B cell (primary cell): Measurements from ENCODE around the gene TEC. TPM values are rescaled to one million over a fixed set of nuclear protein-coding genes. Genes with fewer than 3 reads are reported as not detected.

ENCODE experiments used
- ATAC-seq: fragments of 200-7000 bp; cut with Tn5 transposase; one replicate; pipeline ENCODE4 v1.10.0; 2021; ENCODE audit warnings: low read depth, mild to moderate bottlenecking, moderate number of reproducible peaks, moderate library complexity
- CTCF ChIA-PET: fragments of 350-600 bp; sonication (Branson Sonifier 250); formaldehyde crosslinking; loops from one replicate; lab custom pipeline; 2021; ENCODE audit warnings: antibody characterized with exemption, inconsistent platforms; lab: Charles Lee
- POLR2A ChIA-PET: fragments of 350-600 bp; sonication (Branson Sonifier 250); formaldehyde crosslinking; loops from one replicate; lab custom pipeline; 2021; ENCODE audit warnings: antibody characterized with exemption; lab: Charles Lee
- DNase-seq: peaks from one replicate; pipeline ENCODE4 v3.0.0; 2013
- H2AFZ ChIP-seq: 2 replicates; pipeline ENCODE4 v1.6.1; 2012; ENCODE audit warnings: mild to moderate bottlenecking, low read depth, low read length; ENCODE audit not compliant: insufficient read depth, poor library complexity, severe bottlenecking
- H3K27ac ChIP-seq, 2 donors: 1 replicate in 1 of 2; 2 replicates in 1 of 2; pipeline ENCODE4 v1.5.1; 2012 to 2013; ENCODE audit warnings: low read length in 2 of 2, mild to moderate bottlenecking in 2 of 2, moderate library complexity in 1 of 2
- H3K27me3 ChIP-seq, 4 experiments: fragments of 200-600 bp in 1 of 4; sonication (generic) in 1 of 4; replicated peaks in 1 of 4; 1 replicate in 2 of 4; 2 replicates in 2 of 4; pipeline versions ENCODE4 v1.6.1 to v1.7.0; 2013 to 2016; ENCODE audit warnings: low read length in 3 of 4, mild to moderate bottlenecking in 2 of 4, mixed read lengths in 1 of 4, moderate library complexity in 1 of 4; ENCODE audit not compliant: insufficient read depth in 4 of 4, control insufficient read depth in 3 of 4; ENCODE audit errors: control extremely low read depth in 1 of 4
- H3K36me3 ChIP-seq, 2 experiments: replicated peaks in 1 of 2; 1 replicate in 1 of 2; 2 replicates in 1 of 2; pipeline versions ENCODE4 v1.6.1 to v1.7.1; 2013; ENCODE audit warnings: low read length in 1 of 2; ENCODE audit not compliant: insufficient read depth in 2 of 2, control insufficient read depth in 1 of 2; ENCODE audit errors: control extremely low read depth in 1 of 2, extremely low read depth in 1 of 2
- H3K4me1 ChIP-seq, 2 donors: fragments of 200-600 bp in 1 of 2; sonication (generic) in 1 of 2; 1 replicate in 1 of 2; 2 replicates in 1 of 2; pipeline versions ENCODE4 v1.5.1 to v1.6.1; 2013 to 2017; ENCODE audit warnings: low read length in 2 of 2; ENCODE audit not compliant: control insufficient read depth in 2 of 2, insufficient read depth in 2 of 2
- H3K4me2 ChIP-seq: replicated peaks from 2 replicates; pipeline ENCODE3; 2012; ENCODE audit warnings: mild to moderate bottlenecking, low read depth, low read length; ENCODE audit not compliant: poor library complexity, severe bottlenecking
- H3K4me3 ChIP-seq, 5 experiments: fragments of 200-600 bp in 1 of 5; sonication (generic) in 1 of 5; 1 replicate in 3 of 5; 2 replicates in 2 of 5; pipeline versions ENCODE4 v1.5.1 to v1.7.0; 2011 to 2016; ENCODE audit warnings: low read length in 4 of 5, mild to moderate bottlenecking in 4 of 5, low read depth in 2 of 5, control low read depth in 1 of 5, moderate library complexity in 1 of 5; ENCODE audit not compliant: insufficient read depth in 1 of 5; ENCODE audit errors: control extremely low read depth in 1 of 5, extremely low read depth in 1 of 5
- H3K79me2 ChIP-seq: fragments of 200-600 bp; sonication (generic); one replicate; pipeline ENCODE4 v1.6.0; 2016; ENCODE audit warnings: low read length; ENCODE audit not compliant: control insufficient read depth, insufficient read depth
- H3K9ac ChIP-seq: fragments of 200-600 bp; sonication (generic); 2 replicates; pipeline ENCODE4 v1.6.1; 2017; ENCODE audit warnings: mild to moderate bottlenecking, low read length, moderate library complexity
- H3K9me3 ChIP-seq, 3 donors: one replicate each; pipeline versions ENCODE4 v1.6.1 to v1.7.1; 2013; ENCODE audit warnings: low read length in 2 of 3; ENCODE audit not compliant: control insufficient read depth in 2 of 3, insufficient read depth in 1 of 3; ENCODE audit errors: control extremely low read depth in 1 of 3
- H4K20me1 ChIP-seq: 2 replicates; pipeline ENCODE4 v1.6.0; 2012; ENCODE audit warnings: mild to moderate bottlenecking, low read length; ENCODE audit not compliant: insufficient read depth, control insufficient read depth, poor library complexity, severe bottlenecking
- H3K27ac Mint-ChIP-seq: one replicate; pipeline ENCODE4 v1.8.0; 2021; ENCODE audit warnings: mixed read lengths
- H3K27me3 Mint-ChIP-seq: one replicate; pipeline ENCODE4 v1.8.0; 2021; ENCODE audit warnings: mixed read lengths
- H3K4me1 Mint-ChIP-seq: one replicate; pipeline ENCODE4 v1.8.0; 2021; ENCODE audit warnings: mixed read lengths
- H3K4me3 Mint-ChIP-seq: one replicate; pipeline ENCODE4 v1.8.0; 2021; ENCODE audit warnings: mixed read lengths
- H3K9me3 Mint-ChIP-seq: one replicate; pipeline ENCODE4 v1.8.0; 2022; ENCODE audit warnings: mixed read lengths; ENCODE audit not compliant: insufficient read depth
- CTCF ChIP-seq: fragments of 200-600 bp; IDR thresholded peaks from one replicate; pipeline ENCODE4 v1.8.0; 2022; ENCODE audit warnings: antibody characterized with exemption, mild to moderate bottlenecking
- EZH2 ChIP-seq: IDR thresholded peaks from 2 replicates; pipeline ENCODE4 v1.6.1; 2012; ENCODE audit warnings: borderline replicate concordance, low read depth, mild to moderate bottlenecking, moderate library complexity, low read length; ENCODE audit not compliant: insufficient read depth, poor library complexity, severe bottlenecking
- WGBS: methylation state at CpG from one replicate; pipeline ENCODE4 v1.1.5; 2013; ENCODE audit warnings: missing lambda C conversion rate; ENCODE audit not compliant: insufficient coverage; 5-methylcytosine and 5-hydroxymethylcytosine counted together
- intact Hi-C: fragments of 100-400 bp; cut with micrococcal nuclease; formaldehyde crosslinking; loops from one replicate; pipeline ENCODE4 v1.10.0; 2022
- polyA plus RNA-seq: library from polyadenylated mRNA; depleted of rRNA; stranded (reverse); fragments of >200 nt; gene quantifications from 2 replicates; pipeline ENCODE4 v1.2.3, GENCODE V29; 2012
- total RNA-seq, 2 donors: library from RNA; stranded (reverse); fragments of 120-200 nt in 1 of 2; gene quantifications; 1 replicate in 1 of 2; 2 replicates in 1 of 2; pipeline versions ENCODE4 v1.2.3 to v1.2.4, GENCODE V29; 2013 to 2022

Gene TEC
- total and polyA plus RNA-seq, 2 donors (not counting 1 experiment from before 2014, with no cell fraction given) = 2.0 to 8.3 TPM

- H3K27ac ChIP-seq = no peak overlapping the region
- H3K4me1 ChIP-seq = no peaks in the 10 kb centered on the region
- POLR2A ChIA-PET = no interaction called here
- no peak for ATAC-seq
- no peak overlapping the region for H2AFZ ChIP-seq
- H3K27me3 ChIP-seq = no peaks in the 10 kb centered on the region
- H3K79me2 ChIP-seq = peaks cover 11% of the 10 kb centered on the region
- Mint-ChIP-seq H3K4me1 (peaks cover 3% of the 10 kb centered on the region), H3K27ac (no peak overlapping the region), H3K9me3 (no peaks in the 10 kb centered on the region), H3K27me3 (no peaks in the 10 kb centered on the region), H3K4me3 (no peak overlapping the region)
- no peaks in the 10 kb centered on the region for H3K36me3 ChIP-seq
- no peaks in the 10 kb centered on the region for H4K20me1 ChIP-seq
- no peak overlapping the region for H3K9ac ChIP-seq
- TF ChIP-seq EZH2 = no peak
- no peak for TF ChIP-seq CTCF
- intact Hi-C loops = no loop called here
- no peak for DNase-seq
- no peak overlapping the region for H3K4me3 ChIP-seq
- H3K4me2 ChIP-seq = no peak overlapping the region
- CTCF ChIA-PET = no interaction called here
- no peaks in the 10 kb centered on the region for H3K9me3 ChIP-seq
- no CpG with 5 or more reads among the region's 3 CpGs for WGBS
Measured at GRCh38 chr4:48184882-48185281, 84.8 kb downstream of the TEC start.

GRCh38 chr4:48180234-48180633 lies 89.4 kb downstream of the TEC start:
- Histone ChIP-seq H3K9me3 (peaks cover 0 to 10% (median 0%) of the 10 kb centered on the region in 3 donors), H3K27me3 (no peaks in the 10 kb centered on the region), H3K4me1 (no peaks in the 10 kb centered on the region), H3K4me2 (no peak overlapping the region), H4K20me1 (no peaks in the 10 kb centered on the region), H3K4me3 (no peak overlapping the region), H3K9ac (no peak overlapping the region), H3K27ac (no peak overlapping the region), H2AFZ (no peak overlapping the region), H3K36me3 (peaks cover 0 to 6% of the 10 kb centered on the region in 2 experiments), H3K79me2 (peaks cover 4% of the 10 kb centered on the region)
- no peaks in the 10 kb centered on the region for H3K27me3 Mint-ChIP-seq
- ChIA-PET POLR2A (no interaction called here), CTCF (no interaction called here)
- H3K27ac Mint-ChIP-seq = no peak overlapping the region
- no peak overlapping the region for H3K4me3 Mint-ChIP-seq
- peaks cover 6% of the 10 kb centered on the region for H3K9me3 Mint-ChIP-seq
- no peak for TF ChIP-seq EZH2
- TF ChIP-seq CTCF = no peak
- no peak for ATAC-seq
- no peak for DNase-seq
- intact Hi-C loops = no loop called here
- H3K4me1 Mint-ChIP-seq = peaks cover 5% of the 10 kb centered on the region
